ENCODE results near the gene MYO6. TPM values are rescaled to one million over a fixed set of nuclear protein-coding genes. Genes with fewer than 3 reads are reported as not detected.

Gene MYO6
- total and polyA plus RNA-seq, 2 of the 4 experiments (the other 2 are of a cell fraction), result 6.1 to 6.8 TPM

DNA sequence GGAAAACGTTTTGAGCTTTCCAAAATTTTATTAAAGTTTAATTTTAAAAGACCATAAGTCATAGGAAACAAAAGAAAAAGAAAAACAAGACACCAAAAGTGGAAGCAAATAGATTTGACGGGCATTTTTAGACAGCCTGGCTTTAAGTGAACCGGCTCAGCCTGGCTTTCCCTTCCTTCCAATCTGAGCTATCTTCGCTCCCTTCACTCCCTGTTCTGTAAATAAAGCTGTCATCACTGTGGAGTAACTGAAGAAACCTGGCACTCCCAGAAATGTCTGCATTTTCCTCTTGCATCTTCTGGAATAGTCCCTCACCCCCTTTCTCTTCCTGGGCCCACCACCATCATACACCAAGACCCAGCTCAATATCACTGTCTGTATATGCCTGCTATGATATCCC, 191.5 kb downstream of the MYO6 start:
- CTCF ChIA-PET, result no interaction called here
- ATAC-seq (ENCODE audit: low read depth), result no peak

More for the DNA sequence above, 191.5 kb downstream of the MYO6 start:
- H3K9ac ChIP-seq (ENCODE audit: low read depth, low read length), result no peak overlapping the region
- BruUV-seq (replicated peaks), result no TSS peak
- H2AK9ac ChIP-seq (replicated peaks; ENCODE audit: low read depth, low read length, poor library complexity), result no peak overlapping the region
- no peak overlapping the region for H3K23ac ChIP-seq (ENCODE audit: low read depth, low read length)
- no peak overlapping the region for H4K5ac ChIP-seq (ENCODE audit: low read depth, low read length)
- no peak overlapping the region for H2BK15ac ChIP-seq (ENCODE audit: low read depth, low read length)
- no peak overlapping the region for H2BK20ac ChIP-seq (ENCODE audit: low read depth, low read length)
- no peaks in the 10 kb centered on the region for H4K20me1 ChIP-seq (ENCODE audit: insufficient read depth, low read length)
- no peak overlapping the region for H4K91ac ChIP-seq (ENCODE audit: insufficient read depth, low read depth, low read length)
- H3K4me1 ChIP-seq (ENCODE audit: control insufficient read depth, insufficient read depth, low read length), result no peaks in the 10 kb centered on the region
- intact Hi-C loops (cut with micrococcal nuclease) (no loop called here), in situ Hi-C loops (cut with MboI; ENCODE audit: low sequenced_read_pairs) (no loop called here), dilution Hi-C loops (cut with HindIII; ENCODE audit: low sequenced_read_pairs, unreplicated experiment) (no loop called here)
- H2AFZ ChIP-seq (replicated peaks; ENCODE audit: low read length, poor library complexity), result no peak overlapping the region
- TF ChIP-seq MXI1 (IDR thresholded peaks at IDR 0.05; ENCODE audit: borderline replicate concordance, low read depth, low read length), result no peak
- no peak for TF ChIP-seq NFE2L2 (IDR thresholded peaks at IDR 0.05; ENCODE audit: low read depth, low read length)
- TF ChIP-seq RCOR1 (IDR thresholded peaks at IDR 0.05; ENCODE audit: insufficient replicate concordance, low read length), result no peak
- no peak for TF ChIP-seq SMC3 (IDR thresholded peaks at IDR 0.05; ENCODE audit: low read depth, low read length)
- TF ChIP-seq, protein P1, sequence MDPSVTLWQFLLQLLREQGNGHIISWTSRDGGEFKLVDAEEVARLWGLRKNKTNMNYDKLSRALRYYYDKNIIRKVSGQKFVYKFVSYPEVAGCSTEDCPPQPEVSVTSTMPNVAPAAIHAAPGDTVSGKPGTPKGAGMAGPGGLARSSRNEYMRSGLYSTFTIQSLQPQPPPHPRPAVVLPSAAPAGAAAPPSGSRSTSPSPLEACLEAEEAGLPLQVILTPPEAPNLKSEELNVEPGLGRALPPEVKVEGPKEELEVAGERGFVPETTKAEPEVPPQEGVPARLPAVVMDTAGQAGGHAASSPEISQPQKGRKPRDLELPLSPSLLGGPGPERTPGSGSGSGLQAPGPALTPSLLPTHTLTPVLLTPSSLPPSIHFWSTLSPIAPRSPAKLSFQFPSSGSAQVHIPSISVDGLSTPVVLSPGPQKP (IDR thresholded peaks at IDR 0.05; ENCODE audit: borderline replicate concordance, low read depth, low read length), result no peak
- TF ChIP-seq, protein P2, sequence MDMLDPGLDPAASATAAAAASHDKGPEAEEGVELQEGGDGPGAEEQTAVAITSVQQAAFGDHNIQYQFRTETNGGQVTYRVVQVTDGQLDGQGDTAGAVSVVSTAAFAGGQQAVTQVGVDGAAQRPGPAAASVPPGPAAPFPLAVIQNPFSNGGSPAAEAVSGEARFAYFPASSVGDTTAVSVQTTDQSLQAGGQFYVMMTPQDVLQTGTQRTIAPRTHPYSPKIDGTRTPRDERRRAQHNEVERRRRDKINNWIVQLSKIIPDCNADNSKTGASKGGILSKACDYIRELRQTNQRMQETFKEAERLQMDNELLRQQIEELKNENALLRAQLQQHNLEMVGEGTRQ (IDR thresholded peaks at IDR 0.05; ENCODE audit: low read depth, low read length), result no peak
- H2BK120ac ChIP-seq (ENCODE audit: low read depth, low read length), result no peak overlapping the region
- no peak for DNase-seq
- H3K4me3 ChIP-seq (ENCODE audit: insufficient read depth, low read depth, low read length), result no peak overlapping the region
- H3K27ac ChIP-seq (ENCODE audit: insufficient read depth, low read length), result no peak overlapping the region
- POLR2A ChIA-PET (ENCODE audit: unreplicated experiment), result interaction anchor here (0.6 kb wide), 1 partner anchor 735 kb away, joined by 3 read pairs; no protein-coding TSS in a partner anchor
- no peak overlapping the region for H3K56ac ChIP-seq (ENCODE audit: extremely low read depth, insufficient read depth, low read length)
- no peak overlapping the region for H2BK5ac ChIP-seq (ENCODE audit: low read depth, low read length, poor library complexity, severe bottlenecking)
- H3K4ac ChIP-seq (ENCODE audit: low read depth, low read length), result no peak overlapping the region
- H3K4me2 ChIP-seq (ENCODE audit: low read depth, low read length), result no peak overlapping the region
- H3K79me1 ChIP-seq (ENCODE audit: low read depth in 1 of 2, low read length in 2 of 2), result no peaks in the 10 kb centered on the region
- no peaks in the 10 kb centered on the region for H3K9me1 ChIP-seq (ENCODE audit: insufficient read depth, low read length)
- no peaks in the 10 kb centered on the region for H3K9me3 ChIP-seq (ENCODE audit: control insufficient read depth, insufficient read depth, low read length)
- no peak overlapping the region for H3K14ac ChIP-seq (replicated peaks; ENCODE audit: low read depth, low read length)
- H4K8ac ChIP-seq (ENCODE audit: low read depth in 2 of 2, low read length in 2 of 2), result no peak overlapping the region
- peaks cover 17% of the 10 kb centered on the region for H3K27me3 ChIP-seq (ENCODE audit: control insufficient read depth, insufficient read depth, low read length)
- no peak overlapping the region for H2AK5ac ChIP-seq (ENCODE audit: low read depth, low read length)
- no peak overlapping the region for H3K18ac ChIP-seq (ENCODE audit: low read depth, low read length)
- no peaks in the 10 kb centered on the region for H3K36me3 ChIP-seq (ENCODE audit: control insufficient read depth, insufficient read depth, low read length)
- no CpG with 5 or more reads among the region's 4 CpGs for WGBS, 2 experiments (ENCODE audit: extremely low coverage in 2 of 2, insufficient read length in 1 of 2)

All from IMR-90 (cell line).